Vagina (tissue), 2 donors: ENCODE data around the gene TEAD4. TPM values are rescaled to one million over a fixed set of nuclear protein-coding genes. Genes with fewer than 3 reads are reported as not detected.

ENCODE experiments used
- DNase-seq, 2 donors: peaks; one replicate each; pipeline ENCODE4 v3.0.0-alpha.2; 2017; ENCODE audit errors: extremely low spot score in 2 of 2
- H3K27ac ChIP-seq: fragments of 200-600 bp; sonication (generic); one replicate; pipeline ENCODE4 v1.5.1; 2019
- H3K27me3 ChIP-seq: fragments of 200-600 bp; sonication (generic); one replicate; pipeline ENCODE4 v1.5.1; 2019
- H3K36me3 ChIP-seq, 2 donors: fragments of 200-600 bp; sonication (generic); one replicate each; pipeline ENCODE4 v1.5.1; 2017 to 2019
- H3K4me1 ChIP-seq: fragments of 200-600 bp; sonication (generic); one replicate; pipeline ENCODE4 v1.5.1; 2019
- H3K4me3 ChIP-seq, 2 donors: fragments of 200-600 bp; sonication (generic); 1 replicate in 1 of 2; 2 replicates in 1 of 2; pipeline ENCODE4 v1.5.1; 2016 to 2019
- H3K9me3 ChIP-seq: fragments of 200-600 bp; sonication (generic); one replicate; pipeline ENCODE4 v1.5.1; 2019
- POLR2A ChIP-seq, 2 donors: fragments of 450-650 bp; IDR thresholded peaks; one replicate each; pipeline ENCODE4 v1.6.1; 2017; ENCODE audit warnings: antibody characterized with exemption in 2 of 2, mild to moderate bottlenecking in 2 of 2, moderate library complexity in 2 of 2
- POLR2AphosphoS5 ChIP-seq, 2 donors: sonication (generic); formaldehyde crosslinking; IDR thresholded peaks; one replicate each; pipeline ENCODE4 v1.9.0; 2017; ENCODE audit warnings: antibody characterized with exemption in 2 of 2, mild to moderate bottlenecking in 2 of 2, low read depth in 1 of 2; ENCODE audit not compliant: insufficient read depth in 1 of 2
- intact Hi-C: fragments of 100-400 bp; cut with DNase I; formaldehyde crosslinking; loops from one replicate; pipeline ENCODE4 v1.15.1; 2023
- total RNA-seq: library from RNA; depleted of rRNA; stranded (reverse); fragments of >200 nt; gene quantifications from one replicate; pipeline ENCODE4 v1.2.3, GENCODE V29; 2016
- TF ChIP-seq, protein P1 (sequence below), 3 experiments: fragments of 450-650 bp in 2 of 3; fragments of 200-600 bp in 1 of 3; sonication (generic) in 1 of 3; IDR thresholded peaks; one replicate each; pipeline ENCODE4 v1.5.1; 2017 to 2019; ENCODE audit warnings: antibody characterized with exemption in 3 of 3, mild to moderate bottlenecking in 2 of 3, moderate library complexity in 2 of 3

Gene TEAD4
- total RNA-seq, 1 donor from 2014 or later: 18.7 TPM

DNA sequence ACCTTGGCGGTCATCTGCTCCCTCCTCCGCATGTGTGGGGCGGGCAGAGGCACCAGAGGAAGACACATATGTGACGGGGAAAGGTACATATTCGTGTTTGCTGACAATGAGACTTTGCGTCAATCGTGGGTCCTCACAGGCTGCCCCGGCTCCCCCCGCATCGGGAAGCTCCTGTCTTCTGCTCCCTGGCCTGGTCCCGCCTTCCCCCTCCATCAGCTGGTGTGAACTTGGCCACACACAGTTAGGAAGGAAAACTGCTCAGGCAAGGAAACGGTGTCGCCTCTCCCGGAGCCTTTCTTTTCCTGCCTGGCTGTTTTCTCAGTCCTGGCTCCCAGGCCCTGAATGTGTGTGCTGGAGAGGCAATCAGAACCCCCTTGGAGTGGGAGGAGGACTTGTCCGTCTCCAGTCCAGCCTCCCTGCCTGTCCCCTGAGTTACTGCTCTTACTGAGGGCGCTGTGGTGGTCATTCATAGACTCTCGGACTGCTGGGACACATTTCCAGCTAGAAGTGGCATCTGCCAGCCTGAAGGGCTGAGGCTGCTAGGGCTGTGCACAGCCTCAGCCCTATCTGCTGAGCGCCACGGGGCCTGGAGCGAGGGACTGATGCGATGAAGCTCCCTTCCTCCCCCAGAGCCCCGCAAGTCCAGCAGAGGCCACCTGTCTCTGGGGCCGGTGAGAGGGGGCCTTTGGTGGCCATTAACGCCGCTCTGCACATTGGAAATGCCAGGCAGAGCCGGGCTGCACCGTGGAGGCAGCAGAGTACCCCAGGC lies 73.8 kb downstream of the TEAD4 start:
- Histone ChIP-seq H3K27ac (no peak overlapping the region), H3K9me3 (no peaks in the 10 kb centered on the region), H3K27me3 (no peaks in the 10 kb centered on the region), H3K36me3 (no peaks in the 10 kb centered on the region), H3K4me3 (no peak overlapping the region), H3K4me1 (no peaks in the 10 kb centered on the region)
- intact Hi-C loops: no loop called here
- DNase-seq: no peak
- TF ChIP-seq, protein P1, sequence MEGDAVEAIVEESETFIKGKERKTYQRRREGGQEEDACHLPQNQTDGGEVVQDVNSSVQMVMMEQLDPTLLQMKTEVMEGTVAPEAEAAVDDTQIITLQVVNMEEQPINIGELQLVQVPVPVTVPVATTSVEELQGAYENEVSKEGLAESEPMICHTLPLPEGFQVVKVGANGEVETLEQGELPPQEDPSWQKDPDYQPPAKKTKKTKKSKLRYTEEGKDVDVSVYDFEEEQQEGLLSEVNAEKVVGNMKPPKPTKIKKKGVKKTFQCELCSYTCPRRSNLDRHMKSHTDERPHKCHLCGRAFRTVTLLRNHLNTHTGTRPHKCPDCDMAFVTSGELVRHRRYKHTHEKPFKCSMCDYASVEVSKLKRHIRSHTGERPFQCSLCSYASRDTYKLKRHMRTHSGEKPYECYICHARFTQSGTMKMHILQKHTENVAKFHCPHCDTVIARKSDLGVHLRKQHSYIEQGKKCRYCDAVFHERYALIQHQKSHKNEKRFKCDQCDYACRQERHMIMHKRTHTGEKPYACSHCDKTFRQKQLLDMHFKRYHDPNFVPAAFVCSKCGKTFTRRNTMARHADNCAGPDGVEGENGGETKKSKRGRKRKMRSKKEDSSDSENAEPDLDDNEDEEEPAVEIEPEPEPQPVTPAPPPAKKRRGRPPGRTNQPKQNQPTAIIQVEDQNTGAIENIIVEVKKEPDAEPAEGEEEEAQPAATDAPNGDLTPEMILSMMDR (IDR thresholded peaks at IDR 0.05): no peak

DNA sequence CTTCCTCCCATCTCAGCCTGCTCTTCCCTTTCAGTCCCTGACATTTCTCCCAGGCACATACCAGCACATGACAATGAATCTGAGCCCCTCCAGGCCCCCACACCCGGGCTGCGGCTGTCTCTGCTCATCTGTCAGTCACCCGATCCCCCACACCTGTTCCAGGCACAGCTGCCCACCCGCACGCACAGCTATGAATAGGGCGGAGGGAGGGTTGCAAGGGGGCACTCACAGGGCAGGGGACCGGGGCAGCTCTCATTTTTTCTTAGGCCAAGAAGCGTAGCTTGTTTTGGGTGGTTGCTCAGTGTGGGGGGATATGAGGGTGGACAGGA lies 74.3 kb downstream of the TEAD4 start:
- no peak overlapping the region for H3K4me3 ChIP-seq
- H3K27ac ChIP-seq: no peak overlapping the region
- TF ChIP-seq POLR2A (IDR thresholded peaks at IDR 0.05): no peak
- TF ChIP-seq, protein P1 (IDR thresholded peaks at IDR 0.05): no peak
- TF ChIP-seq POLR2AphosphoS5 (IDR thresholded peaks at IDR 0.05; ENCODE audit: insufficient read depth in 1 of 2, low read depth in 1 of 2): no peak
- DNase-seq: no peak
- H3K27me3 ChIP-seq: no peaks in the 10 kb centered on the region
- H3K36me3 ChIP-seq: no peaks in the 10 kb centered on the region
- H3K4me1 ChIP-seq: no peaks in the 10 kb centered on the region
- intact Hi-C loops: no loop called here
- H3K9me3 ChIP-seq: no peaks in the 10 kb centered on the region

DNA sequence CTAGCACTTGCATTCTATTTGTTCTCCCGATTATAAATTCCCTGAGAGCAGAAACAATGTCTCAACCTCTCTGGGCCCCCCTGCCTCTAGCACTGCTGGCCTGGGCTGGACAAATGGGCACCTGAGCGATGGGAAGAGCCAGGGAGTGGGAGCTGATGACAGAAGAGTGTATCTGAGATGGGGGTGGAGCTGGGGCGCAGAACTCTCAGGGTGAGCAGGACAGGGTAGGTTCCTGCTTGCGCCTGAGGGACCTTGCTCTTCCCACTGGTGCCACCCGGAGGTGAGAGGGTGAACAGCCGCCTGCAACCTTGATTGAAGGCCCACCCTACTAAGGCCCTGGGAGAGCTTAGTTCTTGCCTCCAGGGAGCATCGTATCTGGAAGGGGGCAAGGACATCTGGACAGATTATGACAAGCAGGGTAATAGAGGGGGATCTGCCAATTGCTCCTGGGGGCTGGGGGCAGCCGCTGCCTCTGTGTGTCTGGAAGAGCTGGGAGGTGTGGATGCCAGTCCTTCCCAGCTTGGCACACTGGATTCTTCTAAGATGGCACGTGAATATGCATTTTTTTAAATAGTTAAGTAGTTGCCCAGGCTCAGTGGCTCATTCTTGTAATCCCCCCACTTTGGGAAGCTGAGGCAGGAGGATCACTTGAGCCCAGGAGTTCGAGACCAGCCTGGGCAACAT lies 75.0 kb downstream of the TEAD4 start:
- intact Hi-C loops: no loop called here
- Histone ChIP-seq H3K9me3 (no peaks in the 10 kb centered on the region), H3K36me3 (no peaks in the 10 kb centered on the region), H3K4me3 (no peak overlapping the region), H3K4me1 (no peaks in the 10 kb centered on the region), H3K27ac (no peak overlapping the region), H3K27me3 (no peaks in the 10 kb centered on the region)
- DNase-seq: no peak
- no peak for TF ChIP-seq POLR2A (IDR thresholded peaks at IDR 0.05)
- TF ChIP-seq, protein P1 (IDR thresholded peaks at IDR 0.05): peak in 2 of 3 experiments; percentile 19 to 25

DNA sequence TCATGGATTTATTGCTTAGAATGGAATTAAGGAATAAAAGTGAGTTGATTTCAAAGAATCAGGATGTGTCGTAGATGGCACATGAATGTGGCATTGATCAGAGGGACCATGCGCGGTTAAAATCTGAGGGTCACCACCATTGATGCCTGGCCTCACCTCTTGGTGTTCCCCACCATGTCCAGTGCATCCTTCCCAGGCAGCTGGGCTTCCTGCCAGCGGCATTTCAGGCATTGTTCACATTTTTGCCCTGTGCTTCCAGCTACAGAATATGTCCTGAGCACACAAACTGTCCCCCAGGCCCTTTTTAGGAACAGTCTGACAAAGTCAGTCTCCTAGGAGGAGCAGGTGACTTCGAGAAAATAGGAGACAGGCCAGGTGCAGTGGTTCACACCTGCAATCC lies 76.0 kb downstream of the TEAD4 start:
- no peak for DNase-seq
- no peak for TF ChIP-seq POLR2A (IDR thresholded peaks at IDR 0.05)
- TF ChIP-seq, protein P1 (IDR thresholded peaks at IDR 0.05): no peak
- no peak for TF ChIP-seq POLR2AphosphoS5 (IDR thresholded peaks at IDR 0.05; ENCODE audit: insufficient read depth in 1 of 2, low read depth in 1 of 2)
- Histone ChIP-seq H3K4me3 (no peak overlapping the region), H3K4me1 (no peaks in the 10 kb centered on the region), H3K36me3 (no peaks in the 10 kb centered on the region), H3K9me3 (no peaks in the 10 kb centered on the region), H3K27ac (no peak overlapping the region), H3K27me3 (no peaks in the 10 kb centered on the region)
- intact Hi-C loops: no loop called here
